ENCODE results near the gene YTHDF2.
A peak's percentile ranks its signal among the peaks of the same experiment; 100 is the strongest.
"Not testable (repeated sequence)": the region's sequence is repeated elsewhere in the genome, so short reads cannot be mapped to it uniquely, and the experiment has no call there.

Gene YTHDF2

DNA sequence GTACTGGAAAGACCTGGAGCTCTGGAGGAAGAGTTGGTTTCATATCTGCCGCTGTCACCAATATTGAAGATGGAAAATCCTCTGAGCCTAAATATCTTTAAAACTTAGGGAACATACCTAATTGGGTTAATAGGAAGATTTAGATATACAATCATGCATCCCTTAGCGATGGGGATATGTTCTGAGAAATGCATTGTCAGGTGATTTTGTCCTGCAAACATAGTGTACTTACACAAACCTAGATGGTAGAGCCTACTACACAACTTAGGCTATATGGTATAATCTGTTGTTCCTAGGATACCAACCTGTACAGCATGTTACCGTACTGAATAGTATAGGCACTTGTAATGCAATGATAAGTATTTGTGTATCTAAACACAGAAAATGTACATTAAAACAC, 22.5 kb downstream of the YTHDF2 start:
- DNase-seq, result no peak

DNA sequence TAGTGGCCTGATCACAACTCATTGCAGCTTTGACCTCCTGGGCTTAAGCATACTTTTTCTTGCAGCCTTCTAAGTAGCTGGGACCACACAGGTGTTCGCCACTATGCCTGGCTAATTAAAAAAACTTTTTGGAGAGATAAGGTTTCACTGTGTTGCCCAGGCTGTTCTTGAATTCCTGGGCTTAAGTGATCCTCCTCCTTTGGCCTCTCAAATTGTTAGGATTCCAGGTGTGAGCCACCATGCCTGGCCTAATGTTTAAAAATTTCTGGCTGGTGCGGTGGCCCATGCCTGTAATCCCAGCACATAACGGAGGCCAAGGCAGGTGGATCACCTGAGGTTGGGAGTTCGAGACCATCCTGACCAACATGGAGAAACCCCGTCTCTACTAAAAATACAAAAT, 24.4 kb downstream of the YTHDF2 start:
- DNase-seq, result no peak

DNA sequence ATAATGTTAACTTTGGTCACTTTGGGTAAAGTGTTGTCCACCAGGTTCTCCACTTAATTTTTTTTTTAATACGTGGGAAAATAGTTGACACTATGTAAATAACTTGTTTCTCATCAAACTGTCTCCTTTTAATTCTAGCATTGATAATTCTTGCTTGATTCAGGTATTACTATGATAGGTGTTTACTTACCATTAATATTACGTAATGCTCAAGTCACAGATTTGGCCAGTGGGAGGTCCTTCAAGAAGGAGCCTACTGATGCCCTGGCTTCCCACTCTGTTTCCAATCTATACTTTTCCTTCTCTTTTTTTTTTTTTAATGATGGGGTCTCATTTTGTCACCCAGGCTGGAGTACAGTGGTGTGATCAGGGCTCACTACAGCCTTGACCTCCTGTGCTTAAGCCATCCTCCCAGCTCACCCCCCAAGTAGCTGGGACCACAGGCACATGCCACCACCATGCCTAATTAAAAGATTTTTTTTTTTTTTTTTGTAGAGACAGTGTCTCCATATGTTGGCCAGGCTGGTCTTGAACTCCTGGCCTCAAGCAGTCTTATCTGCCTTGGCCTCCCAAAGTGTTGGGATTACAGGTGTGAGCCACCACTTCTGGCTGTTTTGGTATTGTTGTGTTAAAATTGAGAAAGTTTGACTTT, 29.9 kb downstream of the YTHDF2 start:
- DNase-seq, result no peak

DNA sequence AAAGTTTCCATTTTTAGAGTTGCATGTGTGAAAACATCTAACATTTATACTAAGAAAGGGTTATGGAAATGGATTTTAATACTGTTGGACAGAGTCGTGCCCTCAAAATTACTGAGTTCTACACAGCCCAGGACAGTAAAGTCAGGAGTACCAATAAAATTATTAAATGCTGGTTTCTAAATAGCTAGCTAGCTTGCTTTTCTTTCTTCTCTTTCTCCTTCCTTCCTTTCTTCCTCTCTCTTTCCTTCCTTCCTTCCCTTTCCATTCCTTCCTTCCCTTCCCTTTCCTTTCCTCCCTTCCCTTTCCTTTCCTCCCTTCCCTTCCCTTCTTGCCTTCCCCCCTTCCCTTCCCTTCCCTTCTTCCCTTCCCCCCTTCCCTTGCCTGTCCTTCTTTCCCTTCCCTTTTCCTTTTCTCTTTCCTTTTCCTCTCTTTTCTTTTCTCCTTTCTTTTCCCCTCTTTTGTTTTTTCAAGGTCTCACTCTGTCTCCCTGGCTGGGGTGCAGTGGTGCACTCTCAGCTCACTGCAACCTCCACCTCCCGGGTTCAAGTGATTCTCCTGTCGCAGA, 33.9 kb downstream of the YTHDF2 start:
- DNase-seq, result no peak

DNA sequence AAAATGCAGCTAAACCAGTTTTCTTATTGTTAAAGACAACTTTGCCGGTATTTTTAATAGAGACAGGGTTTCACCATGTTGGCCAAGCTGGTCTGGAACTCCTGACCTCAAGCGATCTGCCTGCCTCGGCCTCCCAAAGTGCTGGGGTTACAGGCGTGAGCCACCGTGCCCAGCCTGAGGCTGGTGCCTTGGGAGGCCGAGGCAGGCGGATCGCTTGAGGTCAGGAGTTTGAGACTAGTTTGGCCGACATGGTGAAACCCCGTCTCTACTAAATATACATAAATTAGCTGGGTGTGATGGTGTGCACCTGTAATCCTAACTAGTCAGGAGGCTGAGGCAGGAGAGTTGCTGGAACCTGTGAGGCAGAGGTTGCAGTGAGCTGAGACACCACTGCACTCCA, 35.2 kb downstream of the YTHDF2 start:
- DNase-seq, result not testable (repeated sequence)

DNA sequence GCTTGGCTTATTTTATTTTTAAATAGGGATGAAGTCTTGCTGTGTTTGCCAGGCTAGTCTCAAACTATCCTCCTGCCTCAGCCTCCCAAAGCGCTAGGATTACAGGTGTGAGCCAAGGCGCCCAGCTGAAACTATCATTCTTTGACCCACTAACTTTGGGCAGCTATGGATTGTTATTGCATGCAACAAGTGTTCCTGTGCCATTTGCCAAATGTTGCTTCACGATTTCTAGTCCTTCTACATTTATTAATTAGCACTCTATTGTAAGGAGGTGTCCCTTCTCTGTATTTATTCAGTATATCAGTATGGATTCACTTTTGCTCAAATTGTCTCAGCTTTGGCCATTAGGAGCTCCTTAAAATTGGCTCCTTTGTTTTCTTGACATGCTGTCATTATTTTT, 36.4 kb downstream of the YTHDF2 start:
- DNase-seq, result no peak

DNA sequence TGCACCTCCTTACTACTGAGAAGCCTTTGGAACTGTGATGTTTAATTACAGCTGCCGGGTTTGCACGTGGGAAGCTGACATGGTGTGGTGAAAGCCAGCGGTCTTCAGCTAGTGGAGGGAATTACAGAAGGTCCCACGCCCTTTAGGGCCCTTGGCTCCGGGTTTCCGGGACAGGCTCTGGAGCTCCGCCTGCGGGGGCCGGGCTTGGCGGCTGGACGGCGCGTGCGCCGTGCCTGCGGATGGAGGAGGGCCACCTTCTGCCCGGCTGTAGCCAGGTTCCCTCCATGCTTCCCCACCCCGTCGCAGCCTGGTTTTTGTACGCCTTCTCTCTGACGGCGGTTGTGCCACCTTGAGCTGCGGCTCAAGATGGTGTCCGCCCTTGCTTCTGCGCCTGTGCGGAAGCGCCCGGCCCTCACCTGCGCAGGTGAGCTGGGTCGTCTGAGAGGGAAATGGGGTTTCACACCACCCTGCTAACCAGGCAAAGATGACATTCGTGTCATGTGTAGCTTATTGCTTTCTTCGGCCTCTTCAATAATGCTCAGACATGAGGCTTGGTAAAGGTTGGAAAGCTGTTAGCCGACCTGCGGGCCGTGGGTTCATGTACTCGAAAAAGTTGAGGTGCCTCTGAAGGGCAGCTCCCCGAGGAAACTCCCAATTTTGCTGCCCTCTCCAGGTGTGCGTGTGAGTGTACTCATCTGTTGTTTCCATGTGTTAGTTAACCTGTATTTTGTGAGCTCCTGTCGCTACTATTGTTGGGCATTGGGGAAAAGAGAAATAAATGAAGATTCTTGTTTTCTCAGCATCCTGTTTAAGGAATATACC, 38.6 kb downstream of the YTHDF2 start:
- DNase-seq, result peak in 43 of 51 donors; percentile 5 to 59 (median 26)

DNA sequence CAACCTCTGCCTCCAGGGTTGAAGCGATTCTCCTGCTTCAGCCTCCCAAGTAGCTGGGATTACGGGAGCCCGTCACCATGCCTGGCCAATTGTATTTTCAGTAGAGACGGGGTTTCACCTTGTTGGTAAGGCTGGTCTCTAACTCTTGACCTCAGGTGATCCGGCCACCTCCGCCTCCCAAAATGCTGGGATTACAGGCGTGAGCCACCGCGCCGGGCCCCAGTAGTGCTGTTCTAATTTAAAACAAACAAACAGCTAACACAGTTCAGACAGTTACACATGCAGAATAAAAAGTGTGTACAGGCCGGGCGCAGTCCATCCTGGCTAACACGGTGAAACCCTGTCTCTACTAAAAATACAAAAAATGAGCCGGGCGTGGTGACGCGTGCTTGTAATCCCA, 39.6 kb downstream of the YTHDF2 start:
- DNase-seq, result no peak

DNA sequence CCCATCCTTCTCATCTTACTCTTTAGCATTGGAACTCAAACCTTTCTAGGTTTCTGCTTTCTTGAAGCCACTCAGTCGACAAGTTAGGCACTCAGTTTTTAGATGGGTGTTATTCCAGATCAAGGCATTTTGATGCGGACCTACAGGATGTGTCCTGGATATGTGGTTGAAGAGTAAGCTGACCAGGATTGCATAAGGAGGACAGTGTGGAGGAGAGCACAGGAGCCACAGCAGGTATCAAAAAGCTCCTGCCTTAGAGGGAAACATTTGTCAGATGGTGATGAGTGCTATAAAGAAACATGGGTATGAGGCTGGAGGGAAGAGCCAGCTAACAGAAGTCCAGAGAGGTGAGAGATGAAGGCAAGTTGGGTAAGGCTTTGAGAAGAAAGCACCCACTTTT, 41.3 kb downstream of the YTHDF2 start:
- DNase-seq, result no peak

DNA sequence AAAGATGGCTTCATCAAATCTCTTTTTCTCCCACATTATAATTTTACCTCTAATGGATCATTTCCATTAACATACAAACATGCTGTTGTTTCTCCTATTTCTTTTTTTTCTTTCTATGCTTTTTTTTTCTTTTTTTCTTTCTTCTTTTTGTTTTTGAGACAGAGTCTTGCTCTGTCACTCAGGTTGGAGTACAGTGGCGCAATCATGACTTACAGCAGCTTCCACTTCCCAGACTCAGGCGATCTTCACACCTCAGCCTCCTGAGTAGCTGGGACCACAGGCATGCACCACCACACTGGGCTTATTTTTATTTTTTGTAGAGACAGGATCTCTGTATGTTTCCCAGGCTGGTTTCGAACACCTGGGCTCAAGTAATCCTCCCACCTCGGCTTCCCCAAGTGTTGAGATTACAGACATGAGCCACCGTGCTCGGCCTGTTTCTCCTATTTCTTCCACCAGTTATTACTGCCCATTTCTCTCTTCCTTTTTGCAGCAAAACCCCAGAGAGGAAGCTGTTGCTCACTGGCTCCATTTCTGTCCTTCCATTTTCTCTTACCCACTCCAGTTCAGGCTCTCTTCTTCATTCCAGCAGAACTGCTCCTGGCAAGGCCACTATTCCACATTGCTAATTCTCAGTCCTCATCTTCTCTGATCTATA, 43.1 kb downstream of the YTHDF2 start:
- DNase-seq, result no peak

DNA sequence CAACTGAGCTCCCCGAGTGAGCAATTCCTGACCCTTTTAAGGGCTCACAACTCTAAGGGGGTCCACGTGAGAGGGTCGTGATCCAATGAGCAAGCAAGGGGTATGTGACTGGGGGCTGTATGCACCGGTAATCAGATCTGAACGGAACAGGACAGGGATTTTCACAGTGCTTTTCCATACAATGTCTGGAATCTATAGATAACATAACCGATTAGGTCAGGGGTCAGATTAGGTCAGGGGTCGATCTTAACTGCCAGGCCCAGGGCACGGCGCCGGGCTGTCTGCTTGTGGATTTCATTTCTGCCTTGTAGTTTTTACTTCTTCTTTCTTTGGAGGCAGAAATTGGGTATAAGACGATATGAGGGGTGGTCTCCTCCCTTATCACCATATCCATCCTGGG, 44.6 kb downstream of the YTHDF2 start:
- DNase-seq, result no peak

DNA sequence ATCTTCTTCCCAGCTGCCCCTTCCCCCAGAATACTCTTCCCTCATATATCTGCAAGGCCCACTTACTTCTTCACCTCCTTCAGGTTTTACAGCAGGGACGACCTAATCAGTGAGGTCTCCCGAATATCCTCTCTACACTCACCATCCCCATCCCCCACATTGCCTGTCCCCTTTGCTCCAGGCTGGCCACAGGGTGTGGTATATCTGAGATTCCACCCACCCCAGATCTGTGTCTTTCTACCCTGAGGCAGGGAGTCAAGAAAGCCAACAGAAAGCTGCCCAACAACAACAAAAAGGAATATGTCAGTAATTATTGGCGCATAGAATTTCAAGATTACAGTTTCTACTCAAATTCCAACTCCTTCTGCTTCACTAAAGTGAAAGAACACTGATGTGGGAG, 45.3 kb downstream of the YTHDF2 start:
- DNase-seq, result no peak

DNA sequence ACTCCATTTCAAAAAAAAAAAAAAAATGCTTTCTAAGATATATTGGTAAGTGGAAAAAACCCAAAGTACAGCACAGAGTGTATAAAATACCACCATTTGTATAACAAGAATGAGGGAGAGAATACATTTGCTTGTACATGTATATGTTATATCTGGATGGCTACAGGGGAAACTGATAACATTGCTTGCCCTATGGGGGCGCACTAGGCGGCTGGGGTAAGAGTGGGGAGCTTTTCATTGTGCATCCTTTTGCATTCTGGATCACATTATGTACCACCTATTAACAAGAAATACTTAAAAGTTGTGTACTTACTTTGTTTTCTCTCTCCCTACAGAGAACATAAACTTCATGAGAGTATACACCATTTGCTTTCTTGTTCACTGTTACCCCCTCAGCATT, 46.6 kb downstream of the YTHDF2 start:
- DNase-seq, result no peak

DNA sequence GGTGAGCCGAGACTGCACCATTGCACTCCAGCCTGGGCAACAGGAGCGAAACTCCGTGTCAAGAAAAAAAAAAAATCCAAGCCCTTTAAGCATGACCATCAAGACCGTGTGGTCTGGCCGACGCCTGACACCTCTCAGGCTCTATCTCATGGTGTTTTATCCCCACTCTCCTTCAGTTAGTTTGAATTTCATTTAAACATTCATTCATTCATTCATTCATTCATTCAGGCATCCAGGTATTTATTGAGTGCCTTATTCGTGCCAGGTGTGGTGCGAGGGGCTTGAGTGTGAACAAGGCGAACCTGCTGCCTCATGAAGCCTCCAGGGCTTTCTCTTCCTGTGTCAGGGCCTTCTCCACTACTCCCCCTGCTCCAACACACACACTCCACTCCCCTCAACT, 52.7 kb downstream of the YTHDF2 start:
- DNase-seq, result no peak

DNA sequence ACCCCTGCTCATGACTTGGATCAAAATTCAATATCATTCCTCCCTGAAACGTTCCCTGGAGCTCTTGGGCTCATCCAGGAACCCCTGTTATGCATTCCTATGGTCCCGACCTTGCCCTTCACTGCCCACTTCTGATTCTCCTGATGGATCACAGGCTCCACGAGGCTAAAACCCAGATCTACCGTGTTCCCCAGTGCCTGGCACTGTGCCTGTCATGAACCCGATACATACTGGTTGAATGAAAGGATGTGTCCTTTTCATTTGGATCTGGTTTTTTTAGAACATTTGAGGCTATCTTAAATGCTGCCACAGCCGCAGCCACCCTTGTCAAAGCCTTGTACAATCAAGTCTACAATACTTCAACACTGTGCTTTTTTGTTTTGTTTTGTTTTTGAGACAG, 53.1 kb downstream of the YTHDF2 start:
- DNase-seq, result no peak

DNA sequence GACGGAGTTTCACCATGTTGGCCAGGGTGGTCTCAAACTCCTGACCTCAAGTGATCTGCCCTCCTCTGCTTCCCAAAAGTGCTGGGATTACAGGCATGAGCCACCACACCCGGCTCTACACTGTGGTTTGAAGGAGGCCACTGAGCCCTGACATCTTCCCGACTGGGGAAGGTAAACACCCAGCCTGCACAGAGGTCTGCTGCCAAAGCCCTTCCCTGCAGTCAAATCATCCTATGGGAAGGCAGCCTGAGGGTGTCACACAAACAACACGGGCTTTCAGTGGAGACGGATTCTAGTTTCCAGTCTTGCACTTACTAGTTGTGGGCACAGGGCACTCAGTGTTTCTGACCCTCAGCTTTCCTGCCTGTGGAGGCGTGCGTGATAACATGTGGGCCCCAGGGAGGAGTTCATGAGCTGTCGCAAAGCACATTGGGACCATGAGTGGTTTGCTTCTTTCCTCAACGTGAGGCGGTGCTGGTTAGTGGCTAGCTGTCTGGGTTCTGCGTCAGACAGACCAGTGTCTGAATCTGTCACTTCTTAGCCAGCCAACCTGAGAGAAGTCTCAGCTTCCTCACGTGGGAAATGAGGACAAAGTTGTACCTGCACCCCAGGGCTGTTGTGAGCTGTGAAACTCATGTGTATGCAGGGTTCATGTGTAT, 53.8 kb downstream of the YTHDF2 start:
- no peak for DNase-seq

DNA sequence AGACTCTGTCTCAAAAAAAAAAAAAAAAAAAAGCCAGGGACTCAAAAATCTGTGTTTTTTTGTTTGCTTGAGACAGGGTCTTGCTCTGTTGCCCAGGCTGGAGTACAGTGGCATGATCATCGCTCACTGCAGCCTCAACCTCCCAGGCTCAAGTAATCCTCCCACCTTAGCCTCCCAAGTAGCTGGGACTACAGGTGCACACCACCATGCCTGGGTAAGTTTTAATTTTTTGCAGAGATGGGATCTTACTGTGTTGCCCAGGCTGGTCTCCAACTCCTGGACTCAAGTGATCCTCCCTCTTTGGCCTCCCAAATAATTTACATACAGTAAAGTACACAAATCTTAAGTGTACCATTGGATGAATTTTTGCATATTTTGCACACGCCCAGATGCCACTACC, 55.2 kb downstream of the YTHDF2 start:
- not testable (repeated sequence) for DNase-seq

DNA sequence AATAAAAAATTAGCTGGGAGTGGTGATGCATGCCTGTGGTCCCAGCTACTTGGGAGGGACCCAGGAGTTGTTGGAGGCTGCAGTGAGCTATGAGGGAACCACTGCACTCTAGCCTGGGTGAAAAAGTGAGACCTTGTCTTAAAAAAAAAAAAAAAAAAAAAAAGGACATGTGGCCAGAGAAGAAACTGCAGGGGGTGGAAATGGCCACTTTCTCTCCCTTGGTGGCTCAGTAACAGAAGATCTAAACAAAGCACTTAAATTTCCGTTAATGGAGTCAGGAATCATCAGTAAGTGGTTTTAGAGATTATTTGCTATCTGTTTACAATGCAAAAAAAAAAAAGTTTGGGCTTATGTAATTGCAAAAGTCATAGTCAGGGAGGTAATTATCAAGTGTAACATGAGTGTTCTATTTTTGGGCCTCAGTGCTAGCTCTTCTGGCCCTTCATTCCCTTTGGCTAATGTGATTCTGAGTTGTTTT, 55.9 kb downstream of the YTHDF2 start:
- DNase-seq, result no peak

DNA sequence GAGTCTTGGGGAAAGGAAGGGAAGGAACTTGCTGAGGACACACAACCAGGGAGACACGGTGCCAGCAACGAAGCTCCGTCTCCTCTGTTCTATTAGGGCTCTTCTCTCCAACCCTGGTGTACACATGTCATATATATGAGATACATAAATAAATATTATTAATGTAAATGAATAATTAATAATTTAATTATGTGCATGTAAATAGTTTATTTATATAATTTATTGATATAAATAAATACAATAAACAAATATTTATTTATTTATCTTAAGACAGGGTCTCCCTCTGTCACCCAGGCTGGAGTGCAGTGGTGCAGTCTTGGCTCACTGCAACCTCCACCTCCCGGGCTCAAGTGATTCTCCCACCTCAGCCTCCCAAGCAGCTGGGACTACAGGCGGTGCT, 57.8 kb downstream of the YTHDF2 start:
- not testable (repeated sequence) for DNase-seq

DNA sequence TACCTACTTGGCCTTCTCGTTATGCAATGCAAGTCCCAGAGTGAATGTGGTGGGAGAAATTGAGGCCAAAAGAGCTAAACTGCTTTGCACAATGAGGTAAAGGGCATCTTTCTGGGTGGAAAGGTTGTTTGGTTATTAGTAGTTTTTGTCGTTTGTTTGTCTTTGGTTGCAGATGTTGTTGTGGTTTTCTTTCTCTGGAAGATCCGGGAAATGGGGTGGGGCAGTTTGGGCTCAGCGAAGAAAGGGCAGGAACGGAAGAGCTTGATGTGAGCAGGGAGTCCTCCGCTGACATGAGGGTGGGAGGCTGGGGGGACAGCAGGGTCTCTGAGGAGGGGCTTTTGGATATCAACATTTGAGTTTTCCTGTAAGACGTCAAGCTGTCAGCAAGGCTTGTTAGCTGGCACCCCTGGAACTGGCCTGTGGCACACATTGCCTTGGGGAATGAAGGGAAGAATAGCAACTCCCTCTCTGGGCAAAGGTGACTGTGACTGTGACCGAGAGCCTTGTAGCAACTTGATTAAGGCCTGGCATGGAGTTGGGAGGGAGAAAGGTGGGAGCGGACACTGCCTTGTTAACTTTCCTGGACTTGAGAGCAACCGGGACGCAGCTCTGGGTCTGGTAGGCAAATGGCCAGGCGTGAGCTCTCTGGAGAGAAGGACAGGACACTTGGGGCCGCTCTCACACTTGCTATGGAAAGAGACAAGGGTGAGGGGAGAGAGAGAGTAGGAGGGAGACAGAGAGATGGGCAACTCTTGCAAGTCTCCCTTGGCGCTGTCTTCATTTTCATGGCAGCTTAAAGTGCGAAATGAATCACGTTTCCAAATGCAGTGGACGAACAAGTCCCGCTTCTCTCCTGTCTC, 59.8 kb downstream of the YTHDF2 start:
- DNase-seq, result no peak

DNA sequence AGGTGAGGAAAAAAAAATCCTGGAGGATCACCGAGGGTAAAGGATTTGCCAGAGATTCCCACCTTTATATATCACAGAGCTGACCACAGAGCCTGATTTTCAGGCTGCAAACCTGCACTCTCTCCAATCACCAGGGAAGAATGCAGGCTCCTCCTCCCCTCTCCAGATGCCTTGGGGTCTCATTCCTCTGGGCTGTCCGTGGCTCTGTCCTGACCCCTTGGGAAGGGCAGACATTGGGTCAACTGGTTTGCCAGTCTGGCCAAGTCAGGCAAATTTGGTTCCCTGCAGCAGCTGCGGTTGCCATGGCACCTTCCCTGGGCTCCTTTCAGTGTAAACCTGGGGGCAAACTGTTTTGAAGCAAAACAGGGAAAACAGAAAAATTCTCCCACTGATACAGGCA, 63.6 kb downstream of the YTHDF2 start:
- DNase-seq, result no peak
